Fibroblast of lung (primary cell): ENCODE data around the gene C16orf92.

ENCODE experiments used
- EZH2 ChIP-seq: IDR thresholded peaks from 2 replicates; pipeline ENCODE4 v1.5.1; 2012; ENCODE audit warnings: low read length, control low read depth, mild to moderate bottlenecking; ENCODE audit errors: missing control alignments
- TF ChIP-seq, protein P1 (sequence below), 2 donors: IDR thresholded peaks in 1 of 2; conservative IDR thresholded peaks in 1 of 2; 1 replicate in 1 of 2; 2 replicates in 1 of 2; pipeline ENCODE4 v1.5.1; 2011 to 2012; ENCODE audit warnings: low read length in 2 of 2, control low read depth in 1 of 2, inconsistent platforms in 1 of 2, low read depth in 1 of 2, mild to moderate bottlenecking in 1 of 2

DNA sequence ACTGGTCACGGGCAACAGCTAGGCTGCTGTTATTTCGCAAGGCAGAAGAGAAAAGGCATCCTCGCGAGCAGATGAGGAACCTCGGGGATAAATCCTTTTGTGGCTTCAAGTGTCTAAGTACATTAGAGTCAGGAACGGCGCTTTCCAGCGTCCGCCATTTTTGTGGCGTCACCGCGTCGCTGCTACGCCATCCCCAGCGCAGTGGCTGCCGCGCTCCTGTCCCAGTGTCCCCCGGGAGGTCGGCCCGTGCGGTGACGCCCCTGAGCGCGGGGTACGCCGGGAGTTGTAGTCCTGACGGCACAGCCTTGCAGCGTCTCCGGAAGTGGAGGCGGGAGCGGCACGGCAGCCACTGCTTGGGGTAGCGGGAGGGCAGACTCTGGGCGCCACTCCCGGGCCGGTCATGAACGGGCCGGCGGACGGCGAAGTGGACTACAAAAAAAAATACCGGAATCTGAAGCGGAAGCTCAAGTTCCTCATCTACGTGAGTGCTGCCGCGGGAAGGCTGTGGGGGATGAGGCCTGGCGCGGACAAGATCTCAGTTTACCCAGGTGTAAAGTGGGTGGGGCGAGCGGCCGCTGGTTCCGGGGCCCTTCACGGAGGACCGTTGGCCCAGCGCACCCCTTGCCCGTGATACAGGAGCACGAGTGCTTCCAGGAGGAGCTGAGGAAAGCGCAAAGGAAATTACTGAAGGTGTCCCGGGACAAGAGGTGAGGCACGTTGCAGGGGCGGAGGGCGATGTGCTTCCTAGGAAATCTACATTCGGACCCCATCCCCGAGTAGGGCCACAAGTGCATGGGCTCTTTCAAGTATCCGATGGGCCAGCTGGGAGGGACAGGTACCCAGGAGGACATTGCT is 26.9 kb upstream of the C16orf92 start, which contains the start of gene INO80E:
- TF ChIP-seq, protein P1, sequence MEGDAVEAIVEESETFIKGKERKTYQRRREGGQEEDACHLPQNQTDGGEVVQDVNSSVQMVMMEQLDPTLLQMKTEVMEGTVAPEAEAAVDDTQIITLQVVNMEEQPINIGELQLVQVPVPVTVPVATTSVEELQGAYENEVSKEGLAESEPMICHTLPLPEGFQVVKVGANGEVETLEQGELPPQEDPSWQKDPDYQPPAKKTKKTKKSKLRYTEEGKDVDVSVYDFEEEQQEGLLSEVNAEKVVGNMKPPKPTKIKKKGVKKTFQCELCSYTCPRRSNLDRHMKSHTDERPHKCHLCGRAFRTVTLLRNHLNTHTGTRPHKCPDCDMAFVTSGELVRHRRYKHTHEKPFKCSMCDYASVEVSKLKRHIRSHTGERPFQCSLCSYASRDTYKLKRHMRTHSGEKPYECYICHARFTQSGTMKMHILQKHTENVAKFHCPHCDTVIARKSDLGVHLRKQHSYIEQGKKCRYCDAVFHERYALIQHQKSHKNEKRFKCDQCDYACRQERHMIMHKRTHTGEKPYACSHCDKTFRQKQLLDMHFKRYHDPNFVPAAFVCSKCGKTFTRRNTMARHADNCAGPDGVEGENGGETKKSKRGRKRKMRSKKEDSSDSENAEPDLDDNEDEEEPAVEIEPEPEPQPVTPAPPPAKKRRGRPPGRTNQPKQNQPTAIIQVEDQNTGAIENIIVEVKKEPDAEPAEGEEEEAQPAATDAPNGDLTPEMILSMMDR (conservative IDR thresholded peaks at IDR 0.05 in 1 of 2, IDR thresholded peaks at IDR 0.05 in 1 of 2; ENCODE audit: low read depth in 1 of 2, low read length in 2 of 2): no peak
- TF ChIP-seq EZH2: no peak
